ENCODE results near the gene UVRAG. TPM values are rescaled to one million over a fixed set of nuclear protein-coding genes. Genes with fewer than 3 reads are reported as not detected.

The UVRAG gene
- total and polyA plus RNA-seq, 2 of the 13 experiments (the other 11 are each of a cell fraction or from before 2014, with no cell fraction given) = 9.7 to 17.3 TPM

DNA sequence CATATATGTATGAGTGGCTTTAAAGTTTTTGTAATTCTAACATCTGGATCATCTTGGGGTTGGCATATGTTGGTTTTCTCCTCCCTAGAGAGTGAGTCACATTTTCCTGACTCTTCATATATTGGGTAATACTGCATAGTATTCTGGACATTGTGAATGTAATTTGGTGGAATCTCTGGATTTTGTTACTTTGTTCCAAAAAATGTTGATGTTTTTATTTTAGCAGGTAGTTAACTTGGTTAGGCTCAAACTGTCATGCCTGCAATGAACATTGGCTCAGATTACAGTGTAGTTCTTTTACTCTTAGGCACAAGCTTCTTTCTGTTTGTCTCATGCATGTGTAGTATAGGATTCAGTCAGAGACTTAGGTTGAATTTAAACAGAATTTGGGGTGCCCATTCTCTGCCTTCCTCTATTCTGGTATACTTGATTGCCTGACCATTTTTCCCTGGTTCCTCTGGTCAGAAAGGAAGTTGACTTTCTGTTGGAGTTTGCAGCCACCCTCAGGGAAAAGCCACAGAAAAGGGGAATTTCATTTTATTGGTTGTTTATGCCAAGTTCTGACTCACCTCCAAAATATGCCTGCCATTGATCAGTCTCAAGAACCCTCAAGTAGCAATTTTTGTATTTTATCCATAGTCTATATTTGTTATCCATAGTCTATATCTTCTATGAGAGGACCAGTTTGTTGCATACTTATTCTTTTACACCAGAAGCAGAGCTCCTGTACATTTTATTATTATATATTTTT is 151.7 kb downstream of the UVRAG start:
- Histone ChIP-seq H3K79me2 (ENCODE audit: insufficient read depth, low read length) (no peaks in the 10 kb centered on the region), H3K27ac (ENCODE audit: extremely low read length, insufficient read depth, low read length) (no peak overlapping the region), H3K9me3 (ENCODE audit: low read length) (no peaks in the 10 kb centered on the region), H3K36me3 (replicated peaks in 1 of 2; ENCODE audit: control insufficient read depth in 1 of 2, insufficient read depth in 2 of 2, low read length in 2 of 2) (peaks cover 0 to 3% of the 10 kb centered on the region in 2 experiments; a peak in 1 of 5 replicates), H2AFZ (ENCODE audit: low read length) (no peak overlapping the region), H3K4me1 (ENCODE audit: insufficient read depth, low read length) (no peaks in the 10 kb centered on the region), H3K4me3 (replicated peaks in 1 of 3; ENCODE audit: insufficient read depth in 1 of 3, low read depth in 2 of 3, low read length in 3 of 3) (no peak overlapping the region), H3K27me3 (ENCODE audit: control insufficient read depth in 1 of 2, insufficient read depth in 2 of 2, low read length in 2 of 2) (no peaks in the 10 kb centered on the region), H3K4me2 (ENCODE audit: low read depth, low read length) (no peak overlapping the region), H4K20me1 (ENCODE audit: insufficient read depth, low read length) (no peaks in the 10 kb centered on the region), H3K9ac (ENCODE audit: insufficient read depth, low read depth, low read length) (no peak overlapping the region)
- no TSS peak for BruUV-seq (replicated peaks)
- TF ChIP-seq HOXA9 (CRISPR knock-in tag; IDR thresholded peaks at IDR 0.05; ENCODE audit: borderline replicate concordance) = no peak
- TF ChIP-seq, protein P1, sequence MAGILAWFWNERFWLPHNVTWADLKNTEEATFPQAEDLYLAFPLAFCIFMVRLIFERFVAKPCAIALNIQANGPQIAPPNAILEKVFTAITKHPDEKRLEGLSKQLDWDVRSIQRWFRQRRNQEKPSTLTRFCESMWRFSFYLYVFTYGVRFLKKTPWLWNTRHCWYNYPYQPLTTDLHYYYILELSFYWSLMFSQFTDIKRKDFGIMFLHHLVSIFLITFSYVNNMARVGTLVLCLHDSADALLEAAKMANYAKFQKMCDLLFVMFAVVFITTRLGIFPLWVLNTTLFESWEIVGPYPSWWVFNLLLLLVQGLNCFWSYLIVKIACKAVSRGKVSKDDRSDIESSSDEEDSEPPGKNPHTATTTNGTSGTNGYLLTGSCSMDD (CRISPR knock-in tag; IDR thresholded peaks at IDR 0.05) = no peak
- TF ChIP-seq, protein P2, sequence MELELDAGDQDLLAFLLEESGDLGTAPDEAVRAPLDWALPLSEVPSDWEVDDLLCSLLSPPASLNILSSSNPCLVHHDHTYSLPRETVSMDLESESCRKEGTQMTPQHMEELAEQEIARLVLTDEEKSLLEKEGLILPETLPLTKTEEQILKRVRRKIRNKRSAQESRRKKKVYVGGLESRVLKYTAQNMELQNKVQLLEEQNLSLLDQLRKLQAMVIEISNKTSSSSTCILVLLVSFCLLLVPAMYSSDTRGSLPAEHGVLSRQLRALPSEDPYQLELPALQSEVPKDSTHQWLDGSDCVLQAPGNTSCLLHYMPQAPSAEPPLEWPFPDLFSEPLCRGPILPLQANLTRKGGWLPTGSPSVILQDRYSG (CRISPR knock-in tag; IDR thresholded peaks at IDR 0.05) = no peak
- TF ChIP-seq GATAD1 (CRISPR knock-in tag; IDR thresholded peaks at IDR 0.05) = no peak
- TF ChIP-seq FOXM1 (CRISPR knock-in tag; IDR thresholded peaks at IDR 0.05) = no peak
- TF ChIP-seq KDM4B (CRISPR knock-in tag; IDR thresholded peaks at IDR 0.05) = no peak
- no peak for TF ChIP-seq ZZZ3 (CRISPR knock-in tag; IDR thresholded peaks at IDR 0.05; ENCODE audit: borderline replicate concordance)
- no peak for TF ChIP-seq KLF11 (CRISPR knock-in tag; IDR thresholded peaks at IDR 0.05)
- TF ChIP-seq ZNF563 (CRISPR knock-in tag; IDR thresholded peaks at IDR 0.05) = no peak
- TF ChIP-seq ZNF558 (CRISPR knock-in tag; IDR thresholded peaks at IDR 0.05; ENCODE audit: borderline replicate concordance) = no peak
- TF ChIP-seq ZFYVE20 (CRISPR knock-in tag; IDR thresholded peaks at IDR 0.05; ENCODE audit: borderline replicate concordance, low read depth) = no peak
- no peak for TF ChIP-seq CREB1 (IDR thresholded peaks at IDR 0.05)
- TF ChIP-seq CREB1 (CRISPR knock-in tag; IDR thresholded peaks at IDR 0.05) = no peak
- no peak for TF ChIP-seq DNMT1 (CRISPR knock-in tag; IDR thresholded peaks at IDR 0.05)
- TF ChIP-seq, protein P3, sequence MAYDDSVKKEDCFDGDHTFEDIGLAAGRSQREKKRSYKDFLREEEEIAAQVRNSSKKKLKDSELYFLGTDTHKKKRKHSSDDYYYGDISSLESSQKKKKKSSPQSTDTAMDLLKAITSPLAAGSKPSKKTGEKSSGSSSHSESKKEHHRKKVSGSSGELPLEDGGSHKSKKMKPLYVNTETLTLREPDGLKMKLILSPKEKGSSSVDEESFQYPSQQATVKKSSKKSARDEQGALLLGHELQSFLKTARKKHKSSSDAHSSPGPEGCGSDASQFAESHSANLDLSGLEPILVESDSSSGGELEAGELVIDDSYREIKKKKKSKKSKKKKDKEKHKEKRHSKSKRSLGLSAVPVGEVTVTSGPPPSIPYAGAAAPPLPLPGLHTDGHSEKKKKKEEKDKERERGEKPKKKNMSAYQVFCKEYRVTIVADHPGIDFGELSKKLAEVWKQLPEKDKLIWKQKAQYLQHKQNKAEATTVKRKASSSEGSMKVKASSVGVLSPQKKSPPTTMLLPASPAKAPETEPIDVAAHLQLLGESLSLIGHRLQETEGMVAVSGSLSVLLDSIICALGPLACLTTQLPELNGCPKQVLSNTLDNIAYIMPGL (CRISPR knock-in tag; IDR thresholded peaks at IDR 0.05; ENCODE audit: borderline replicate concordance in 1 of 2, low read depth in 1 of 2) = no peak
- TF ChIP-seq ZNF564 (CRISPR knock-in tag; IDR thresholded peaks at IDR 0.05) = no peak
- TF ChIP-seq HNF4A (CRISPR knock-in tag; IDR thresholded peaks at IDR 0.05) = no peak
- no peak for TF ChIP-seq WIZ (CRISPR knock-in tag; IDR thresholded peaks at IDR 0.05)
- no peak for TF ChIP-seq FOXA1 (IDR thresholded peaks at IDR 0.05)
- no peak for TF ChIP-seq FOXA1 (CRISPR knock-in tag; IDR thresholded peaks at IDR 0.05)
- no peak for TF ChIP-seq HNRNPLL (IDR thresholded peaks at IDR 0.05; ENCODE audit: low read depth, low read length, poor library complexity, severe bottlenecking)
- in situ Hi-C loops (cut with HindIII; ENCODE audit: extremely low pct_ligation_motif_present, low pct_unique_long_range_greater_than_20kb) (no loop called here), intact Hi-C loops (cut with micrococcal nuclease; ENCODE audit: unreplicated experiment) (no loop called here)
- ChIA-PET CTCF (ENCODE audit: low intra/inter-chr PET ratio, low total read pairs) (no interaction called here), POLR2A (no interaction called here)
- no peak for ATAC-seq
- FAIRE-seq = no peak
- DNase-seq (ENCODE audit: low spot score) = no peak

Measured in HepG2 (cell line).